OCI-LY1 (cell line): ENCODE data around the gene ARHGEF6.

Experiments
- H2AFZ ChIP-seq: fragments of 200-600 bp; sonication (generic), shearing (Covaris generic); 2 replicates; pipeline ENCODE4 v1.6.0; 2014; ENCODE audit warnings: antibody characterized with exemption, mild to moderate bottlenecking, low read length
- H3F3A ChIP-seq: fragments of 200-600 bp; sonication (generic), shearing (Covaris generic); 2 replicates; pipeline ENCODE4 v1.6.0; 2014; ENCODE audit warnings: mild to moderate bottlenecking, antibody characterized with exemption, low read length, moderate library complexity; ENCODE audit not compliant: insufficient read depth
- H3K27ac ChIP-seq: fragments of 200-600 bp; sonication (generic); 2 replicates; pipeline ENCODE4 v1.5.1; 2014; ENCODE audit warnings: low read length, mixed run types, mild to moderate bottlenecking, low read depth; ENCODE audit not compliant: poor library complexity, severe bottlenecking
- H3K27me3 ChIP-seq: fragments of 200-600 bp; sonication (generic); 2 replicates; pipeline ENCODE4 v1.6.0; 2014; ENCODE audit warnings: antibody characterized with exemption, mild to moderate bottlenecking, low read length, moderate library complexity; ENCODE audit not compliant: insufficient read depth
- H3K36me3 ChIP-seq: fragments of 200-600 bp; sonication (generic); 2 replicates; pipeline ENCODE4 v1.6.1; 2014; ENCODE audit warnings: mild to moderate bottlenecking, antibody characterized with exemption, low read length, moderate library complexity, mixed read lengths; ENCODE audit not compliant: insufficient read depth
- H3K4me1 ChIP-seq: fragments of 200-600 bp; sonication (generic); 2 replicates; pipeline ENCODE4 v1.5.1; 2014; ENCODE audit warnings: mild to moderate bottlenecking, low read length, moderate library complexity; ENCODE audit not compliant: insufficient read depth, severe bottlenecking
- H3K4me2 ChIP-seq: fragments of 200-600 bp; sonication (generic), shearing (Covaris generic); 2 replicates; pipeline ENCODE4 v1.6.1; 2014; ENCODE audit warnings: low read length
- H3K4me3 ChIP-seq: fragments of 200-600 bp; sonication (generic); 2 replicates; pipeline ENCODE4 v1.5.1; 2014; ENCODE audit warnings: low read length, low read depth, mild to moderate bottlenecking, mixed read lengths; ENCODE audit not compliant: poor library complexity, severe bottlenecking
- H3K79me2 ChIP-seq: fragments of 200-600 bp; shearing (Covaris generic); 2 replicates; pipeline ENCODE4 v1.6.1; 2016; ENCODE audit warnings: mixed run types, low read length, mixed read lengths; ENCODE audit not compliant: insufficient read depth
- H3K9ac ChIP-seq: fragments of 200-600 bp; sonication (generic), shearing (Covaris generic); 2 replicates; pipeline ENCODE4 v1.6.1; 2014; ENCODE audit warnings: mild to moderate bottlenecking, low read length, mixed read lengths
- H3K9me2 ChIP-seq: fragments of 200-600 bp; sonication (generic), shearing (Covaris generic); 2 replicates; pipeline ENCODE4 v1.6.1; 2014; ENCODE audit warnings: low read depth, mild to moderate bottlenecking, low read length, mixed read lengths
- H3K9me3 ChIP-seq: fragments of 200-600 bp; shearing (Covaris generic); 2 replicates; pipeline ENCODE4 v1.6.1; 2014; ENCODE audit warnings: low read length, mixed read lengths
- H4K20me1 ChIP-seq: fragments of 200-600 bp; sonication (generic), shearing (Covaris generic); 2 replicates; pipeline ENCODE4 v1.6.0; 2016; ENCODE audit warnings: mild to moderate bottlenecking, low read length; ENCODE audit not compliant: insufficient read depth
- EZH2 ChIP-seq: fragments of 200-600 bp; sonication (generic), shearing (Covaris generic); IDR thresholded peaks from 2 replicates; pipeline ENCODE4 v1.8.0; 2017; ENCODE audit warnings: borderline replicate concordance, mixed run types, mild to moderate bottlenecking, antibody characterized with exemption, low read length, moderate library complexity, mixed read lengths
- TF ChIP-seq, protein P1 (sequence below): fragments of 200-600 bp; sonication (generic), shearing (Covaris generic); IDR thresholded peaks from 2 replicates; pipeline ENCODE4 v1.5.1; 2017; ENCODE audit warnings: mild to moderate bottlenecking, antibody characterized with exemption, low read length, moderate library complexity, mixed read lengths

Gene ARHGEF6

DNA sequence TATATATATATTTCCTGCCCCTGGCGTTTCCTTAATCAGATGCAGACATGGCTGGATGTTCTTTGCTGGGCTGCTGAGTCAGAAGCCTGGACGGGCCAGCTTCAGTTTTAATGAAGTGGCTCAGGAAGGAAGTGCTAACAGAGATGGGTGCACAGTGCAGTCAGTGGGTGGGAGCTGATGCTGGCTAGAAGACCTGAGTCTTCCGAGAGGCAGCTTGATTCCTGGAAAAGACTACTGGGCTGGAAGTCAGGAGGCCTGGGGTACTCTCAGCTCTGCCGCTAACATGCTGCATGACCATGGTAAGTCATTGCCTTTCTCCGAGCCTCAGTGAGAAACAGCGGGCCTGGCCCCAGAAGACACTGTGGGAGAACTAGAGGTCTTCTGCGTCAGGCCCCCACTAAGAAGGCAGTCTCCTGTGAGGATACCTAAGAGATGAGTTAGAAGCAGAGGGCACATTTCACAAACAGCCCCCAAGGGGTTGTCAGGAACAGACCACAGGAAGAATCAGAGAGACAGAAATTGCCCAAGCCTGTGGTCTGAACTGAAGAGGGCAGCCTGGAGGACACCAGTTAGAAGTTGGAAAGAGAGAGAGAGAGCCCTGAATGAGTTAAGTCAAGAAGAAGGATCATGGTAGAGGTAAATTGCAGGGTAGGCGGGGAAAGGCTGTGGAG, 141.1 kb downstream of the ARHGEF6 start:
- no peak overlapping the region for H3K4me3 ChIP-seq
- no peaks in the 10 kb centered on the region for H3K9me3 ChIP-seq
- H3K27me3 ChIP-seq = no peaks in the 10 kb centered on the region
- TF ChIP-seq, protein P1, sequence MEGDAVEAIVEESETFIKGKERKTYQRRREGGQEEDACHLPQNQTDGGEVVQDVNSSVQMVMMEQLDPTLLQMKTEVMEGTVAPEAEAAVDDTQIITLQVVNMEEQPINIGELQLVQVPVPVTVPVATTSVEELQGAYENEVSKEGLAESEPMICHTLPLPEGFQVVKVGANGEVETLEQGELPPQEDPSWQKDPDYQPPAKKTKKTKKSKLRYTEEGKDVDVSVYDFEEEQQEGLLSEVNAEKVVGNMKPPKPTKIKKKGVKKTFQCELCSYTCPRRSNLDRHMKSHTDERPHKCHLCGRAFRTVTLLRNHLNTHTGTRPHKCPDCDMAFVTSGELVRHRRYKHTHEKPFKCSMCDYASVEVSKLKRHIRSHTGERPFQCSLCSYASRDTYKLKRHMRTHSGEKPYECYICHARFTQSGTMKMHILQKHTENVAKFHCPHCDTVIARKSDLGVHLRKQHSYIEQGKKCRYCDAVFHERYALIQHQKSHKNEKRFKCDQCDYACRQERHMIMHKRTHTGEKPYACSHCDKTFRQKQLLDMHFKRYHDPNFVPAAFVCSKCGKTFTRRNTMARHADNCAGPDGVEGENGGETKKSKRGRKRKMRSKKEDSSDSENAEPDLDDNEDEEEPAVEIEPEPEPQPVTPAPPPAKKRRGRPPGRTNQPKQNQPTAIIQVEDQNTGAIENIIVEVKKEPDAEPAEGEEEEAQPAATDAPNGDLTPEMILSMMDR = no peak
- TF ChIP-seq EZH2 = no peak
- H3K27ac ChIP-seq = no peak overlapping the region
- H3F3A ChIP-seq = no peaks in the 10 kb centered on the region
- no peak overlapping the region for H3K4me2 ChIP-seq
- no peaks in the 10 kb centered on the region for H3K9me2 ChIP-seq
- H2AFZ ChIP-seq = no peak overlapping the region
- no peaks in the 10 kb centered on the region for H4K20me1 ChIP-seq
- H3K79me2 ChIP-seq = no peaks in the 10 kb centered on the region
- no peaks in the 10 kb centered on the region for H3K36me3 ChIP-seq
- no peak overlapping the region for H3K9ac ChIP-seq
- H3K4me1 ChIP-seq = no peaks in the 10 kb centered on the region

- Histone ChIP-seq H3K36me3 (no peaks in the 10 kb centered on the region), H3K4me3 (no peak overlapping the region), H2AFZ (no peak overlapping the region), H3K9ac (no peak overlapping the region), H3K4me2 (no peak overlapping the region), H3K9me3 (no peaks in the 10 kb centered on the region), H3F3A (no peaks in the 10 kb centered on the region), H3K9me2 (no peaks in the 10 kb centered on the region), H3K79me2 (no peaks in the 10 kb centered on the region), H3K27ac (no peak overlapping the region), H4K20me1 (no peaks in the 10 kb centered on the region), H3K4me1 (no peaks in the 10 kb centered on the region), H3K27me3 (no peaks in the 10 kb centered on the region)
- TF ChIP-seq, protein P1 = no peak
- no peak for TF ChIP-seq EZH2
Observed at GRCh38 chrX:136636121-136636520, 144.6 kb downstream of the ARHGEF6 start.

- H3F3A ChIP-seq = no peaks in the 10 kb centered on the region
- H3K4me1 ChIP-seq = no peaks in the 10 kb centered on the region
- no peaks in the 10 kb centered on the region for H3K9me2 ChIP-seq
- H4K20me1 ChIP-seq = no peaks in the 10 kb centered on the region
- no peak overlapping the region for H3K4me2 ChIP-seq
- no peak for TF ChIP-seq EZH2
- TF ChIP-seq, protein P1 = no peak
- H3K9ac ChIP-seq = no peak overlapping the region
- H3K27me3 ChIP-seq = no peaks in the 10 kb centered on the region
- no peak overlapping the region for H3K4me3 ChIP-seq
- H3K9me3 ChIP-seq = no peaks in the 10 kb centered on the region
- H3K36me3 ChIP-seq = no peaks in the 10 kb centered on the region
- no peak overlapping the region for H2AFZ ChIP-seq
- no peaks in the 10 kb centered on the region for H3K79me2 ChIP-seq
- H3K27ac ChIP-seq = no peak overlapping the region
Observed at GRCh38 chrX:136635235-136635634, 145.5 kb downstream of the ARHGEF6 start.
